GM21515 (cell line): ENCODE measurements around the gene YBX3.
"Not testable (repeated sequence)": the region's sequence is repeated elsewhere in the genome, so short reads cannot be mapped to it uniquely, and the experiment has no call there.

Experiments used
- ATAC-seq: cut with Tn5 transposase; IDR thresholded peaks from one replicate; pipeline ENCODE4 v1.9.1; 2021; ENCODE audit not compliant: unreplicated experiment

YBX3 gene

GRCh38 chr12:10722905-10723746 lies at the start of gene YBX3:
Gene YBX3 (minus strand): TSS chr12:10723323. CDS start chr12:10723111, 212 bp downstream.
- peak; percentile 45 for ATAC-seq

GRCh38 chr12:10771132-10771733 lies 48.1 kb upstream of the YBX3 start:
- no peak for ATAC-seq

DNA sequence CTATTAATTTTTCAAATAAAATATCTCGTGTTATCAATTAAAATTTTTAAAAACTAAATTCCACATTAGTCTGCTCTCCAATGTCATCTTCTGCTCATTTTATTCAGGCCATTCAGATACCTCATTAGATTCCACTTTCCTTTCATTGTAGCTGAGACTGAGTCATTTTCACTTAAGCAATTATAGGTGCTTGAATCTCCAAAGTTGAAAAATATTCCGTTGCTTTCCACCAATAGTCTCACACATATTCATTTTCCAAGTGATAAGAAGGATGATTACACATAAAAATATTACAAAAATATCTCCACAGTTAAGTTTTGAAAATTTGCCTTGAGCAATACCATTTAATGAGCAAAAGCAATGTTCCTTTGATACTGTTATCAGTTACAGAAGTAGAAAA lies 36.5 kb upstream of the YBX3 start:
- ATAC-seq = no peak

- ATAC-seq = no peak
These were observed 33.1 kb upstream of the YBX3 start for GRCh38 chr12:10756194-10756593.

- no peak for ATAC-seq
These were observed 29.9 kb upstream of the YBX3 start for GRCh38 chr12:10753059-10753458.

DNA sequence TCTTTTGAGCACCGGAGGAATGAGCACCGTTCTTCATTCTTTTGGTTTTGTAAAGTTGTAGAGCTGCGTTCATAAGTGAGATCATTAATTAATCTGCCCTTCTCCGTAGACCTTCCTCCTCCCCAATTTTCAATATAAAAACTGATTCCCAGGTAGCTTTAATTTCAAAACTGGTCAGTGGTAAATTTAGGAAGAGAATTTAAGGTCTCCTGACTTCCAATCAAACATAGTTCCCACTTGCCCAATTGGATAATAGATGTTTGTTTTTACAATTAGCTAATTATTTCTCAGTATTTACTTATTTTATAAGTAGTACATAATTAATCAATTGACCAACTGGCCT lies 27.2 kb upstream of the YBX3 start:
- ATAC-seq = no peak

GRCh38 chr12:10749700-10750384 lies 26.7 kb upstream of the YBX3 start:
- peak; percentile 93 for ATAC-seq

DNA sequence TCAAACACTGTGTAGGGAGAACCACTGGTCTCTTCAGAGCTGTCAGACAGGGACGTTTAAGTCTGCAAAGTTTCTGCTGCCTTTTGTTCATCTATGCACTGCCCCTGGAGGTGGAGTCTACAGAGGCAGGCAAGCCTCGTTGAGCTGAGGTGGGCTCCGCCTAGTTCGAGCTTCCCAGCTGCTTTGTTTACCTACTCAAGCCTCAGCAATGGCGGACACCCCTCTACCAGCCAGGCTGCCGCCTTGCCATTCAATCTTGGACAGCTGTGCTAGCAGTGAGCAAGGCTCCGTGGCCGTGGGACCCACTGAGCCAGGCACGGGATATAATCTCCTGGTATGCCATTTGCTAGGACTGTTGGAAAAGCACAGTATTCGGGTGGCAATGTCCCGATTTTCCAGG lies 24.6 kb upstream of the YBX3 start:
- no peak for ATAC-seq

GRCh38 chr12:10743420-10743819 lies 20.3 kb upstream of the YBX3 start:
- not testable (repeated sequence) for ATAC-seq

DNA sequence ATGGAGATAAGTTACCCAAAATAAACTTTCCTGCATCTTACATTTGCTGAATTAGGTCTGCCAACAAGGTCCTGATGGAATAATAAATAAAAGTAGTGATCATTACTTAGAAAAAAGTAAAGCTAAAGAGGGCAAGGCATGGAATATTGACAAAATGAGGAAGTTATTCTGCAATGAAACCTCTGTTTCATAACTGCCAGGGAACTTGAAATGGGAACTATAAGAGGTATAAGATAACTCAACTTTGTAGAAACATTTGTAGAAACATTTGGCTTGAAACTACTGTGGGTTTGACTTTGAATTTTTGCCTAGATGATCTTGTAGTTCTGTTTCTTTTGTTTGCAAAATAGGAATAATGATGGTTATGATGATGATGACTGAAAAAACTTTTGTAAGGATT lies 18.7 kb upstream of the YBX3 start:
- no peak for ATAC-seq

DNA sequence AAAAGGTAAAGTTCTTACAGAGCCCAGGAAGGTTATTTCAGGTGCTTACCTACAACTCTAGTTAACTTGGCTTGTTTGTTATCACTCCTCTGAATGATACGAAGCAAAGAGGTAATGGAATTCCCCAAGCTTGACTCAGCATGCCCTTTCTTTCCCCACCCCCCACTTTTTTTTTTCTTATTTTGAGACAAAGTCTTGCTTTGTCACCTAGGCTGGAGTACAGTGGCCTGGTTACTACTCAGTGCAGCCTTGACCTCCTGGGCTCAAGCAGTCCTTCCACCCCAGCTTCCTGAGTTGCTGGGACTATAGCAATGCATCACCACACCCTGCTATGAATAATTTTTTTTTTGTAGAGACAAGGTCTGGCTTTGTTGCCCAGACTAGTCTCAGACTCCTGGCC lies 17.1 kb upstream of the YBX3 start:
- ATAC-seq = no peak

GRCh38 chr12:10739157-10740118 lies 16.3 kb upstream of the YBX3 start:
- ATAC-seq = no peak

DNA sequence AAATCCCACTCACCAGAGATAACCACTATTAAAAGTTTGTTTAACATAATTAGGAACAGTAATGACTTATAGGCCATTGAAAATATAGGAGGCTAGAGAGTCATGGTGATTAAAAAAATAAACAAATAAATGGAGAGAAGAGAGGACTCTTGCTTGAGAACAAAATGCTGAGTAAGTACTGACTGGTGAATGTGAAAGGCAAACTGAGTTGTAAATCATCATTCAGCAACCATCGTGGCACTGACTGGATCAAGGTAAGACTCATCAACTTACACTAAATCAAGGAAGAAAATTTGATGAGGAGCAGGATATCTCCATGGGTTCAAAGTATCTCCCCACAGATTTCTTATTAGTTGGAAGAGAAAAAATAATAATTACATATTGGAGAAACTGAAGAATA lies 14.1 kb upstream of the YBX3 start:
- no peak for ATAC-seq

- no peak for ATAC-seq
These were observed 13.3 kb upstream of the YBX3 start for GRCh38 chr12:10736463-10736862.

DNA sequence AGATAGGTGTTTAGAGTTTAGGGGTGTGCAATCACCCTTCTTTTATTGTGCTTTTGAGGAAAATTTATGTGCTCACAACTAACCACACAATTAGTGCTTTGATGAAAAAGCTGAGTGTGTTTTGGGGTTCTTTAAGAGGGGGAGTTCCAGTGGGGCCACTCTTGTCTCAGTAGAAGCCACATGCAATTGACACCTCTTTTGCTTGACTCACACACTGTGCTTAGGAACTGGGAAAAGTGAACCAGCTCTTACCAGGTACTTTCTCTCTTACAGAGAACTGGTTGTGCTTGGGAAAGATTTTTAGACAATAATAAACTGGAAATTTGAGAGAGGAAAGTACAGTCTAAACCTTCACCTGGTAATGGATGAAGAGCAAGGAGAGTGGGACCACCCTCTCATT lies 12.3 kb upstream of the YBX3 start:
- no peak for ATAC-seq

DNA sequence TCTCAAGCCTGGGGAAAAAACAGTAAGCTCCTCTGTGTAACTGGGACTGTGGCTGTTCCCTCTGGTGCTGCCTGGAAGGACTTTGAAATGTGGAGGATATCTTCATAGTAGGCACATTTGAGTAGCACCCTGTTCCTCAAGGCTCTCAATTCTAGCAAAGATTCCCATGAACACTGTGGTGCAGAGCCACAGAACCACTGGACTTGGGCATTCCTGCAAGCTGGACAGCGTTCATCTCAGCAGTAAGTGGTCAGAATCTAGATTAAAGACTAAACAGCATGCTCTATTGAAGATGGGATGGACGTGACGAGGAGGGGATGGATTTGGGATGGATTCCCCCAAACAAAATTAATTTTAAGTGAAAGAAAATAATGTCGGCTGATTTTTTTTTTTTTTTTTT lies 9.4 kb upstream of the YBX3 start:
- ATAC-seq = no peak

DNA sequence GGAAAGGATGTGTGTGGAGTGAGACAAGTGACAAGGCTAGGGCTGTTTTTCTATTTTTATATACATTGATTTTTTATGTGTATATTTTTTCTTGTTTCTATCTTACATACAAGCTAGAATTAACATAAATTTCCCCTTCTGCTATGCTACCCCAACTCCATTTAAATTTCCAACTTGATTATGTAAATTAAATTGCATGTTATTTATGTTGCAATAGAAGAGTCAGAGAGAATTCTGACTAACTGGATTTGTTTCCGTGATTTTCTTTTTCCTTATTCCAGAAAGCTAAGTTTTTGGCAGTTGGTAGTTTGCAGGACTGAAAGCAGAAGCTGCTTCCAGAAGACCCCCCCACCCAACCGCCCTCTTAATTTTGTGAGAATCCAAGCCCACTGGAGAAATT lies 8.9 kb upstream of the YBX3 start:
- no peak for ATAC-seq

GRCh38 chr12:10730559-10730958 lies 7.4 kb upstream of the YBX3 start:
- ATAC-seq = no peak

GRCh38 chr12:10728091-10728490 lies 5.0 kb upstream of the YBX3 start:
- no peak for ATAC-seq

- no peak for ATAC-seq
These were observed 3.8 kb upstream of the YBX3 start for GRCh38 chr12:10726945-10727344.

GRCh38 chr12:10725003-10725402 lies 1.9 kb upstream of the YBX3 start:
- no peak for ATAC-seq
